ENCODE measurements around the gene C9orf78. TPM values are rescaled to one million over a fixed set of nuclear protein-coding genes. Genes with fewer than 3 reads are reported as not detected.

Gene C9orf78
- total RNA-seq, 1 experiment from 2014 or later = 30.0 TPM

DNA sequence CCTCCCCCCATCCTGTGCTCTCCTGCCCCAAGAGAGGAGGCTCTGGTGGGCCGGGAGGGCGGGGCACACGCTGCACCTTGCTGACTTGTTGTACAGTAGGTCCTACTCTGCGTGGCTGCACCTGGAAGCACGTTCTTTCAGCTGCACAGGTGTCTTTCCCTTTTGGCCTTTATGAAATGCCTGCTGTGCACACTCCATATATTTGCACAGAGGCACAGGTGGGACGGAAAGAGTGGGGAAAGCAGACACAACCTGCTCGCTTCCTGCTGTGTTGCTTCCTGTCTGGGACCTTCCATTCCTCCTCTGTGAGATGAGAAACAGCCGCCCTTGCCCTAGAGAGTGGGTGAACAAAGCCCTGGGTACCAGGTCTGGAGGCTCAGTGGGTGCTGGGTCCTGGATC, 5.0 kb upstream of the C9orf78 start:
- Mint-ChIP-seq H3K27me3 (ENCODE audit: insufficient read depth, unreplicated experiment) (no peaks in the 10 kb centered on the region), H3K9me3 (ENCODE audit: unreplicated experiment) (no peaks in the 10 kb centered on the region), H3K4me3 (ENCODE audit: unreplicated experiment) (no peak overlapping the region), H3K36me3 (ENCODE audit: insufficient read depth, unreplicated experiment) (no peaks in the 10 kb centered on the region), H3K4me1 (ENCODE audit: insufficient read depth, unreplicated experiment) (peaks cover 15% of the 10 kb centered on the region), H3K27ac (ENCODE audit: low read depth, unreplicated experiment) (no peak overlapping the region)
- BruUV-seq (replicated peaks) = no TSS peak
- TF ChIP-seq, protein P1, sequence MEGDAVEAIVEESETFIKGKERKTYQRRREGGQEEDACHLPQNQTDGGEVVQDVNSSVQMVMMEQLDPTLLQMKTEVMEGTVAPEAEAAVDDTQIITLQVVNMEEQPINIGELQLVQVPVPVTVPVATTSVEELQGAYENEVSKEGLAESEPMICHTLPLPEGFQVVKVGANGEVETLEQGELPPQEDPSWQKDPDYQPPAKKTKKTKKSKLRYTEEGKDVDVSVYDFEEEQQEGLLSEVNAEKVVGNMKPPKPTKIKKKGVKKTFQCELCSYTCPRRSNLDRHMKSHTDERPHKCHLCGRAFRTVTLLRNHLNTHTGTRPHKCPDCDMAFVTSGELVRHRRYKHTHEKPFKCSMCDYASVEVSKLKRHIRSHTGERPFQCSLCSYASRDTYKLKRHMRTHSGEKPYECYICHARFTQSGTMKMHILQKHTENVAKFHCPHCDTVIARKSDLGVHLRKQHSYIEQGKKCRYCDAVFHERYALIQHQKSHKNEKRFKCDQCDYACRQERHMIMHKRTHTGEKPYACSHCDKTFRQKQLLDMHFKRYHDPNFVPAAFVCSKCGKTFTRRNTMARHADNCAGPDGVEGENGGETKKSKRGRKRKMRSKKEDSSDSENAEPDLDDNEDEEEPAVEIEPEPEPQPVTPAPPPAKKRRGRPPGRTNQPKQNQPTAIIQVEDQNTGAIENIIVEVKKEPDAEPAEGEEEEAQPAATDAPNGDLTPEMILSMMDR (IDR thresholded peaks at IDR 0.05; ENCODE audit: unreplicated experiment) = no peak
- ChIA-PET CTCF (no interaction called here), POLR2A (no interaction called here)
- intact Hi-C loops (cut with micrococcal nuclease) = no loop called here
- no peak for DNase-seq (ENCODE audit: unreplicated experiment)

GRCh38 chr9:129839324-129840023, 4.4 kb upstream of the C9orf78 start:
- H3K4me1 Mint-ChIP-seq (ENCODE audit: insufficient read depth, unreplicated experiment) = peaks cover 15% of the 10 kb centered on the region
- POLR2A ChIA-PET = interaction anchor here (0.5 to 1.0 kb wide), 2 partner anchors 92 to 200 kb away, joined by 3 to 5 read pairs; no protein-coding TSS in a partner anchor
- no peaks in the 10 kb centered on the region for H3K9me3 Mint-ChIP-seq (ENCODE audit: unreplicated experiment)
- TF ChIP-seq, protein P1 (IDR thresholded peaks at IDR 0.05; ENCODE audit: unreplicated experiment) = no peak
- no peak for DNase-seq (ENCODE audit: unreplicated experiment)
- no peaks in the 10 kb centered on the region for H3K36me3 Mint-ChIP-seq (ENCODE audit: insufficient read depth, unreplicated experiment)
- CTCF ChIA-PET = interaction anchor here (0.5 kb wide), 1 partner anchor 229 kb away, joined by 3 read pairs; no protein-coding TSS in a partner anchor
- intact Hi-C loops (cut with micrococcal nuclease) = no loop called here
- no peak overlapping the region for H3K27ac Mint-ChIP-seq (ENCODE audit: low read depth, unreplicated experiment)
- no TSS peak for BruUV-seq (replicated peaks)
- no peak overlapping the region for H3K4me3 Mint-ChIP-seq (ENCODE audit: unreplicated experiment)
- H3K27me3 Mint-ChIP-seq (ENCODE audit: insufficient read depth, unreplicated experiment) = no peaks in the 10 kb centered on the region

DNA sequence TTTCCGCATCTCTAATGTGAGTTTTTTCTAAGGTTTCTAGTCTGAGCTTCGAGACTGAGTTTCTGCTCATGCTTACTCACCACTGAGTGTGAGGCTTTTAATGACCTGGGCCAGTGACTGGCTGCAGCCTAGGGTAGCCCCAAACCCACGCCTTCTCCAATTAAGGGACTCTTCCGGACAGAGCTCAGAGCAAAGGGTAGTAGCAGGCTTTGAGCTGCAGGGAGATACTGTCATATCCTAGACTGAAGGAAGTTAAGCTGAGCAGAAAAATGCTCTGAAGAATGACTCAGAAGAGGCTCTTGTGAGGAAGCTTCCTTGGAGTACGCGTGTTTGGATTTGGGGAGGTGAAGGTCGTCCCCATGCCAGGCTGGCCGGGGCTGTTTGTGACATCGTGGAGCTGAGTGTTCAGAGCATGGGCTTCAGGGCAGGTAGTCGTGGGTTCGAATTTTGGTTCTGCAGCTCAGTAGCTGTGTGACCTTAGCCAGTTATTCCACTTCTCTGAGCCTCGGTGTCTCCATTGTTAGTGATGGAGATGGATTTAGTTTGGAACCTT, 3.7 kb upstream of the C9orf78 start:
- Mint-ChIP-seq H3K27me3 (ENCODE audit: insufficient read depth, unreplicated experiment) (no peaks in the 10 kb centered on the region), H3K36me3 (ENCODE audit: insufficient read depth, unreplicated experiment) (no peaks in the 10 kb centered on the region), H3K4me1 (ENCODE audit: insufficient read depth, unreplicated experiment) (peaks cover 20% of the 10 kb centered on the region), H3K9me3 (ENCODE audit: unreplicated experiment) (no peaks in the 10 kb centered on the region), H3K27ac (ENCODE audit: low read depth, unreplicated experiment) (no peak overlapping the region), H3K4me3 (ENCODE audit: unreplicated experiment) (no peak overlapping the region)
- TF ChIP-seq, protein P1 (IDR thresholded peaks at IDR 0.05; ENCODE audit: unreplicated experiment) = no peak
- peak; percentile 55 for DNase-seq (ENCODE audit: unreplicated experiment)
- ChIA-PET POLR2A (interaction anchor here (0.5 to 1.0 kb wide), 2 partner anchors 93 to 200 kb away, joined by 3 to 5 read pairs; no protein-coding TSS in a partner anchor), CTCF (interaction anchor here (0.5 to 0.6 kb wide), 3 partner anchors 12 to 254 kb away, joined by 3 to 4 read pairs (median 3); no protein-coding TSS in a partner anchor)
- BruUV-seq (replicated peaks) = no TSS peak
- intact Hi-C loops (cut with micrococcal nuclease) = no loop called here

DNA sequence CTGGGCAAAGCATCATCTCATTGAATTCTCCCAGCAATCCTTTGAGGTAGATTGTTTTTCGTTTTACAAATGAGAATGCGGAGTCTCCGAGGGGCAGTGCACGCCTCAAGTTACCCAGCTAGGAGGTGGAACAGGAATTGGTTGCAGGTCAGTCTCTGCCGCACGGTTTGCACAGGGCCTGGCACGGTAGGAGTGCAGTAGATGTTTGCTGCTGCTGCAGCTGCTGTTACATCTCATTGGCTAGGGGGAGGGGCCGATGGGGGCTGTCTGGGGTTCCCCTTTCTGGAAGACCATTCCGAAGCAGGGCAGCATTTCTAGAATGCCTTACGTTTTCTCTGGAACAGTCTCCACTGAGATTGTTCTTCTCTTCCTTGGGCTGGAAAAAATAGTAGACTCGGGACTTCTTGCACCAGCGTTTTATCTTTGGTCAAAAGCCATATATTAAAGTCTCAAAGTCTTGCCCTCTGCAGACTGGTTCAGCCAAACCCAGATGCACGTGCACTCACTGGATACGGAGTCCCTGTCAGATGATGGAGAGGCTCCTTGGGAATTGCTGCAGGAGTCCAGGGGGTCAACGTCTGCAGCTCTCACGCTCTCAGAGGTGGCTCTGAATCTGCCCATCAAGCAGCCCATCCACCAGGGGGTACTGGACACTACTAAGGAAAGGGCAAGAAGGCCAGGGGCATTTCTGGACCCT, 1.4 kb upstream of the C9orf78 start:
- CTCF ChIA-PET = interaction anchor here (1.1 to 1.3 kb wide), 2 partner anchors 49 to 624 kb away, joined by 3 to 8 read pairs; no protein-coding TSS in a partner anchor
- Mint-ChIP-seq H3K9me3 (ENCODE audit: unreplicated experiment) (no peaks in the 10 kb centered on the region), H3K27me3 (ENCODE audit: insufficient read depth, unreplicated experiment) (no peaks in the 10 kb centered on the region), H3K36me3 (ENCODE audit: insufficient read depth, unreplicated experiment) (peaks cover 19% of the 10 kb centered on the region), H3K4me3 (ENCODE audit: unreplicated experiment) (peak overlapping the region; percentile 97), H3K27ac (ENCODE audit: low read depth, unreplicated experiment) (peak overlapping the region; percentile 98), H3K4me1 (ENCODE audit: insufficient read depth, unreplicated experiment) (peaks cover 26% of the 10 kb centered on the region)
- POLR2A ChIA-PET = interaction anchor here (1.3 to 4.1 kb wide), 4 partner anchors 8 to 159 kb away, joined by 3 to 32 read pairs (median 10); partner anchors contain the start of genes TOR1A and TOR1B
- intact Hi-C loops (cut with micrococcal nuclease) = no loop called here
- TF ChIP-seq, protein P1 (IDR thresholded peaks at IDR 0.05; ENCODE audit: unreplicated experiment) = no peak
- DNase-seq (ENCODE audit: unreplicated experiment) = no peak
- no TSS peak for BruUV-seq (replicated peaks)

Data from MCF 10A (cell line).